GM12872 (cell line): Measurements from ENCODE around the gene SST.

Experiments used
- TF ChIP-seq, protein P1 (sequence below): IDR thresholded peaks from 3 replicates; pipeline ENCODE4 v1.5.1; 2011; ENCODE audit warnings: low read depth, mild to moderate bottlenecking, low read length, moderate library complexity; ENCODE audit not compliant: insufficient read depth

Gene SST

DNA sequence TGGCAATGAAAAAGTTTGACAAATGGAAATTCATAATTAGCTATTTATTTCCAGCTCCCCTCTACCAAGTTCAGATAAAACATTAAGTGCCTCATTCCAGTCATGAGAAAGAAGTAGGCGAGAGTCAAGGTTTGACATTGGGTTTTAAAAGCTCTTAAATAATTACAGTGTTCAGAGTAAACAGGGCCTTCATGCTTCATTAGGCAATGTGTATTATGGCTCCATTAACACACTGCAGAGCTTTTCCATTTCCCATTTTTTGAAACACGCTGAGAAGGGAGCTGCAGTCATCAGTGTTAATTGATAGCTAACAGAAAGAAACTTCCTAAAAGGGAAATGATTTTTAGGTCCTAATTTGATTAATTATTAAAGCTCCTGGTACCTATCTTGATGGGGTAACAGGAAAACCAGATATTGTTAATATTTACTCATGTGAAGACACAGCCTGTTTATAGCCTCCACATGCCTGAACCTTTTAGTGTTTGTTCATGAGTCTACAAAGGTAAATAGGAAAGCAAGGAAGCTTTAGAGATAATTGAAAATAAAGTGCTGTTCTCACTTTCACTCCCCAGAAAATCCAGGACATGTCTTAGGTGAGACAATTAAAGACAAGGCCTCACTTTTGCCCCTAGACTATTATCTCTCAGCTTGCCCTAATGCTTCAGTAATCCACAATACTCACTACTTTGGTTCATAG lies 28.7 kb downstream of the SST start:
- TF ChIP-seq, protein P1, sequence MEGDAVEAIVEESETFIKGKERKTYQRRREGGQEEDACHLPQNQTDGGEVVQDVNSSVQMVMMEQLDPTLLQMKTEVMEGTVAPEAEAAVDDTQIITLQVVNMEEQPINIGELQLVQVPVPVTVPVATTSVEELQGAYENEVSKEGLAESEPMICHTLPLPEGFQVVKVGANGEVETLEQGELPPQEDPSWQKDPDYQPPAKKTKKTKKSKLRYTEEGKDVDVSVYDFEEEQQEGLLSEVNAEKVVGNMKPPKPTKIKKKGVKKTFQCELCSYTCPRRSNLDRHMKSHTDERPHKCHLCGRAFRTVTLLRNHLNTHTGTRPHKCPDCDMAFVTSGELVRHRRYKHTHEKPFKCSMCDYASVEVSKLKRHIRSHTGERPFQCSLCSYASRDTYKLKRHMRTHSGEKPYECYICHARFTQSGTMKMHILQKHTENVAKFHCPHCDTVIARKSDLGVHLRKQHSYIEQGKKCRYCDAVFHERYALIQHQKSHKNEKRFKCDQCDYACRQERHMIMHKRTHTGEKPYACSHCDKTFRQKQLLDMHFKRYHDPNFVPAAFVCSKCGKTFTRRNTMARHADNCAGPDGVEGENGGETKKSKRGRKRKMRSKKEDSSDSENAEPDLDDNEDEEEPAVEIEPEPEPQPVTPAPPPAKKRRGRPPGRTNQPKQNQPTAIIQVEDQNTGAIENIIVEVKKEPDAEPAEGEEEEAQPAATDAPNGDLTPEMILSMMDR = no peak

DNA sequence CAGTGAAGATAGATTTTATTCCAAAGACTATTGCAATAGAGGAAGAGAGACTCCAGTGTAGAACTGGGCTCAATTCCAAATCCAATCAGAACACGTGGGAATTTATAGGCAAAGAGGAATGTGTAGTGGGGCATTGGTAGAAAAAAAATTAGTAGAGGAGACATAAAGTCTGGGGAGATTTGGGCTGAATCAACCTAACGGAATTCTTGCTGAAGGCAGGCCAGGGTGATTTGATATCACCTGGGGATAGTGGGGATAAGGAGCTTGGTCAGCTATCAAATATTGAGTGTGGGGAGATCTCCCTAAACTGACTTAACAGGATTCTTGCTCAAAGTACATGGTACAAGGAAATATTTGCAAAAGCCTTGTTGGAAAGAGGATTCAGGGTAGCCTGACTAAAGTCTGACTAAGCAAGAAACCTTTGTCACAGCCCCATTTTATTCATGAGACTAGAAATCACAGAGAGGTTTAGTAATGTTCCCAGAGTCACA lies 29.6 kb downstream of the SST start:
- TF ChIP-seq, protein P1 = no peak

DNA sequence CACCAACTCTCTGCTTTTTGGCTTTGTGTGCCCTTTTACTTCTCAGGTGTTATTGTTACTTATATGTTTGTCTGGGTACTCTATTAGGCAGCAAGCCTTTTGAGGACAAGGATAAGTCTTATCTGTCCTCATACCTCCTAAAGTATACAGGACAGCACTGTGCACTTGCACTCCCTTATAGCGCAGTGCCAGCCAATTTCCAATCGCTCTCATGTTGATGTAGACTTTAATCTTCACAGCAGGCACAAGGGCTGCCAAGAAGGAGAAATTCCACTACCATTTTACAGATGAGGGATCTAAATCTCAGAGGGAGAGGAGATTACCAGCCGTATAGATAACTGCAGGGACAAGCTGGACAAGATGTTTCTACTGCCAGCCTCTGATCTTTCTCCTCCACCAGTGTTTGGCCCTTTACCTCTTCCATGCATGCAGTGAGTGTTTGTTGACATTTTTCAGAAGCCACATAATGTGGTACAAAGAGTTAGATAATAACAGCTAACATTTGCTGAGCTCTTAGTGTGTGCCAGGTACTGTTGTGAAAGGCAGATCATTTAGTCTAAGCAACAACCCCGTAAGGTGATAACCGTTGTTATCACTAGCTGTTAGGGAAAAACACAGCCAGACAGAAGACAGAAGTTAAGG lies 30.1 kb downstream of the SST start:
- TF ChIP-seq, protein P1 = no peak

DNA sequence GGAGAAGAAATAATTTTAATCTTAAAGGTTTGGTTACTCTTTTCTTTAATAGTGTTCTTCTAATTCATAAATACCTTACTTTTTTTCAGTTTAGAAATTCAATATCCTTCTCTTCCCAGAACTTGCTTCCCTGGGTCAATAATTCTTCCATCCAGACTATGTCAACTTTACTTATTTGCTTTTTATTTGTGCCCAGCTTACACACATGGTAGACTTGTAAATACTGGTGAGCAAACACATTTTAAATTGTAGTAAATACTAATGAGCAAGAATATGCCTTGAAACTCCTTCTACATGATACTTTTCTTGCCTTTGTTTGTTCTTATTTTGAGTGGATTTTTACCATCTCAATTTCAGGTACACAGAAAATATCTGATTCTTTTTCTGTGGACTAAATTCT lies 33.7 kb downstream of the SST start:
- TF ChIP-seq, protein P1 = no peak

DNA sequence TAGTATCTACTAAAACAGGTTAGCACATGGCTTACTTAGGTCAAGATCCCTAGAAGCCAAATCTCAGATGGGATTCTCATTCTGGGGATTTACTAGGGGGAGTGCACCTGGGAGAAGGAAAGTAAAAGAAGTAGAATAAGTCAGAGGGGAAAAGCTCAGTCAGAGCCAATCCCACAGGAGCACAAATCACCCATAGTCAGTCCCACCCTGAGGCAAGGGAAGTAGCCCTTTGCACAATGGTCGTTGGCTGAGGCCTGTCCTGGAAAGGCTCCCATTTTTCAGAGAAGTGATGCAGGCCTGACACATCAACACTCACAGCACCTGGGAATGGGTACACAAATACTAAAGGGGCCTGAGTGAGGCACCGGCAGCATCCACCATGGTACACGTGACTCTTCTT lies 39.8 kb downstream of the SST start:
- TF ChIP-seq, protein P1 = no peak

DNA sequence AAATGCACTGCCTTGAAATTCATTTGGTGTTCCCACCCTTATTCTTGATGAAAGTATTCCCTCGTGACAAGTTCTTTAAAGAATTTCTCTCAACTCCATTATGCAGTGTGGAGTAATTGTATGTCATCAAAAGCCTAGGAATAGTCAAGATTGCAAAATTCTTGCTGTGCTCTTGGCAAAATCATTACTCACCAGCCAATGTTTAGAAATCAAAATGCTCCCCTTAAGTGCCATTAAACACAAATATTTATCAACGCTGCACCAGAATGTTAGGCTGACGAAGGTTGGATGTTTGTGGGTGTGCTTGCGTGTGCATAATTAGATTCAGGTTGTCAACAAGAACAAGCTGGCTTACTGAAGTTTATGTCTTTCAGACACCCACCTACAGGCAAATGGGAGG lies 40.5 kb downstream of the SST start:
- TF ChIP-seq, protein P1 = no peak

DNA sequence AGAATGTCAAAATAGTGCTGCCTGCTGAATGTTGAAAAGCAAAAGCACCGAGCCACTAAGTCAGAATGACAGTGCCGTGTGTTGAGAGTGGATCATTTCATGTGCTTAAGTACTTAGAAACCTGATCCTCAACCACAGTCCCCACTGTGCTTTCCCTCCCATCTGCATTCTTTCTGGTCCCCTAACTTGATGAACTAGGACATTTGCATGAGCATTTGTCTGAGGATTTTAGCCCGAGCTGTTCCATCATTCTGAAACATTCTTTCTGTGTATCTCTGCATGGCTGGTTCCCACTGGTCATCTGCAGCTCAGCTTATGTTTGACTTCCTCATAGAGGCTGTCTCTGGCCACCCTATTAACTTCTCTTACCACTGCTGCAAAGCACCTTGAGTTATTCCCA lies 42.0 kb downstream of the SST start:
- TF ChIP-seq, protein P1 = no peak
